NCI-H510A treated with DMSO at 0.1 percent for 48 hours (cell line): ENCODE results near the gene ATP6AP1.
"Not testable (repeated sequence)": the region's sequence is repeated elsewhere in the genome, so short reads cannot be mapped to it uniquely, and the experiment has no call there.

Source experiments
- DNase-seq: peaks from one replicate; lab custom pipeline; 2025; lab: John Stamatoyannopoulos, UW

ATP6AP1 gene

GRCh38 chrX:154399527-154400368 lies 28.7 kb upstream of the ATP6AP1 start:
- DNase-seq, result no peak

- not testable (repeated sequence) for DNase-seq
Observed at GRCh38 chrX:154400369-154400817, 28.1 kb upstream of the ATP6AP1 start.

DNA sequence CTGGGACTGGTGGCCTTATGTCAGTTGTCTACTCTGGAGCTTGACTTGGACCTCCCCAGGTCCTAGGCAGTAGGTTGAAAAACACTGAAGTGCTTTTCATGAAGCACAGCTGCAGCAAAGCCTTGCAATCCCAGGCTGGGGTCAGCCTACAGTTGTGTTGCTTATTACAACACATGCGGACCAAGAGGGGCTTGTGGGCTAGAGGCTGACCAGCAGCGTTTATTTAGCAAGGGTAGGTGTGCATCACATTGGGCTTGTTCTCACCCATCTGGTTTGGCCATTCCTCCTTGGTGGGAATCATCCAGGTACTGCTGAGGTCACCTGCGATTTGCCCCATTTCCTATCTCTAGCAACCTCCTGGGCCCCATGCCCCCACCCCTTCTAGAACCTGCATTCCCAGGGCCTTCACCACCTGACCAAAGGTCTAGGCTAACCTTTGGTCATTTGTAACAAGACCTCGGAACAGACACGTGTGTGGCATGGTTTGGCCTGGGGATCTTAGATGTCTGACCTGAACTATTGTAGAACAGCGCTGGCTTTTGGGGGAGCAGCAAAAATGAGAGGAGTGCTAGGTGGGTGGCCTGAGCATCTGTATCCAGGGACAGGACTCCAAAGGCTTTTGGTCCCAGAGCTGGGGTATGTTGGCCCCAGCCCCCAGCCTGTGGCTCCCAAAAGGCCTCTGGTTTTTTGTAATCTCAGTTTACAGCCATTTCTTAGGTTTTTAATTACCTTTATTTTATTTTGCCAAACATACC lies 27.3 kb upstream of the ATP6AP1 start:
- no peak for DNase-seq

DNA sequence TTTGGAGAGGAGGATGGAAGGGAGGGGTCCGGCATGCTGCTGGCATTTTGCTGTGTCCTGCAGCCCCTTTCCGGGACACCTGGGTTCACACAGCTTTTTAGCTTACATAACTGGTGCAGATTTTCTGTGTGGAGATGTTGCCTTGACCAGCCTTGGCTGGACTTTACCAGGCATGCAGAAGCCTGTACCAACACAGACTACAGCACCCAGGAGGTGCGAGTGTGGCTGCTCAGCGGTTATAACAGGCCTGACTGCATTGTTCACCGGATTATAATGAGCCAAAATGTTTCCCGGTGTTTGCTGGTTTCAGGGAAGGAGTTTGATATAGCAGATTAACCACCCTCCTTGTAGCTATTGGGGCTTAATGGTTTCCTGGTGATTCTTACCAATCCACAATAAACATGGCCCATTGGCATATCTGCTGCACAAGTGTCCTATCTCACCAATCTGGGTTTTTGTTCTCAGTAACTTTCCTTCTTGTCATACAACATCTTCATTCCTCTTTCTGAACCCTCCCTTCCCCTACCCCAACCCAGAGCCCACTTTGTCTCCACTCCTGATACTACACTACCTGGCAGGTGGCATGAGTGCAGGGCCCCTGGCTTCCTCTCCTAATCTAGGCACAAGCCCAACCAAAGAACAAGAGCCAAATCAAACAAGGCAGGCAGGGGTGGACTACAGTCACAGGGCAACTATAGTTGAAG lies 26.4 kb upstream of the ATP6AP1 start:
- no peak for DNase-seq

GRCh38 chrX:154402622-154403127 lies 25.8 kb upstream of the ATP6AP1 start:
- no peak for DNase-seq

DNA sequence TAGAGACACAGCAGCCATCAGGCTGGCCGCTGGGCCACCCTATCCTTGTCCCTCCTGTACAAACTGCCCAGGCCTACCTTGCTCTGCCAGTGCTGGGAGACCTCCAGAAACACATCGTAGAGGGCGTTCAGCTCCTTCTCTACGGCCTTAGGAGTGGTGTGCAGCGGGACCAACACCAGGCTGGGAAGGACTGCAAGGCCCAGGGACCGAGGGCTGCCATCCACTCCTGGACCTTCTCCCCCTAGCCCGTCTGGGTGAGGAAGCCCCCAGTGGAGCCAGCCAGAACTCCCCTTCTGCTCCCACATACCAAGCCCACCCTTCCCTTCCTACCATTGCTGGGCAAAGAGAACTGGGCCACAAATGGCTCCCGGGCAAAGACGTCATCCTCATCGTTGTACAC lies 25.3 kb upstream of the ATP6AP1 start:
- no peak for DNase-seq

- no peak for DNase-seq
Observed at GRCh38 chrX:154403858-154404257, 24.6 kb upstream of the ATP6AP1 start.

- no peak for DNase-seq
Observed at GRCh38 chrX:154404625-154405192, 23.8 kb upstream of the ATP6AP1 start.

- DNase-seq, result no peak
Observed at GRCh38 chrX:154408659-154409221, 19.7 kb upstream of the ATP6AP1 start.

DNA sequence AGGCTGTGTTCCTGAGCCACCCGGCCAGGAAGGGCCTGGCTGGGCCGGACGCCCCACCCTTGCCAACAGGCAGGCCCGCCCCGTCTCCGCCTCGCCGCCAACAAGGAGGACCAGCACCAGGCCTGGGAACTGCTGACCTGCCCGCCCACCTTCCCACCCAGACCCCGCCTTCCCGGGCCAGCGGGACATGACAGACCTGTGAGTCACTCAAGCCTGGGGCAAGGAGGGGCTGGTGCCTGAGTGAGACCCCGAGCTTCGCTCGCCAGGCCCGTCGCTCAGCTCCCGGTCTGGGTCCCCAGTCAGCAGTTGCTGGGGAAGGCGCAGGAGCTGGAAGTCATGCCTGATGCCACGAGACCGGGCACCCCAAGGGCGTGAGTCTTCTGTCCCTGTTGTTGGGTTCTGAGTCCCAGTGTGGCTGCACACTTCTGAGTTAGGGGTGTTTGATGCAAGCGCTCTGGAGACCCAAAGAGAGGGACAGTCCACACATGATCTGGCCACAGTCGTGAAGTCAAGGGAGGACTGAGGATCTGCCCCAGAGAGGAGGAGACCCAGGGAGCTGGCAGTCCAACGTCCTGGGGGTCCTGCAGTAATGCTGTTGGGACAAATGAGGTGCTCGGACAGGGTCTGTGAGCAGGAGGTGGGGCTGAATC lies 19.1 kb upstream of the ATP6AP1 start, which contains the start of gene DNASE1L1:
Gene DNASE1L1 (minus strand): TSS at position 33 of the 650 bp plus-strand sequence. CDS start 3,686 bp downstream, outside the sequence.
- no peak for DNase-seq

- DNase-seq, result peak; percentile 35
Observed at GRCh38 chrX:154411981-154412340, 16.5 kb upstream of the ATP6AP1 start.

DNA sequence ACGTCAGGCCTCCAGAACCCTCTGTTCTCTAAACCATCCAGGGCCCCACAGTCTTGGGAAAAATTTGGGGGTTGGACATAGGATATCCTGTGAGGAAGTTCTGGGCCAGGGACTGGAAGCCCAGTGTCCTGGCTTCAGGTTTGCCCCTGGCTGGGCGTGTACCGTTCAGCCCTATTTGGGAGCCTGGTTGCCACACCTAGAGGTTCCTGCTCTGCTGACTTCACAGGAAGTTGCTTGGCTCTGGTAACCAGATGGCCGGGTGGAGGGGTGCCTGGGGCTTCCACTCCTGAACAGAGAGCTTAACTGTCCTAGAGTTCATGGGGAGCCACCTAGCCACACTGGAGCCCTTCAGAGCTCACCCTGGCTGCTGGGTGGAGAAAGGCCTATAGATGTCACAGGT lies 16.0 kb upstream of the ATP6AP1 start:
- no peak for DNase-seq

DNA sequence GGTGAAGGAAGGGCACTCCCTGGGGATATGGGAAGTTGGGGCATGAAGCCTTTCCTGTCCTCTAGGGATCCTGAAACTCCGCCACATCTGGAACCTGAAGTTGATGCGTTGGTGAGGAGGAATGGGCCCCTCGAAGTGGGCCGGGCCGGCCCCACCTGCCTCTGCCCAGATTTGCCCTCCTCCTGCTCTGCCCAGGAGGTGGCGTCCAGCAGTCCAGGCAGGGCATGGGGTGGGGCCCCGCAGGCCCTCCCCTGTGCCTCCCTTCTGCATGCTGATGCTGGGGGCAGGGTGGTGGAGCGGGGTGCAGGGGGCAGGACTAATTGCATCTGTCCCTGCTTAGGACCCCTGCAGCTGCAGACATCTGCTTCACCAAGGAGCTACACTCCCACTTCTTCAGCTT lies 15.3 kb upstream of the ATP6AP1 start:
- no peak for DNase-seq

GRCh38 chrX:154417157-154417556 lies 11.3 kb upstream of the ATP6AP1 start:
- no peak for DNase-seq

- DNase-seq, result no peak
Observed at GRCh38 chrX:154419189-154419588, 9.3 kb upstream of the ATP6AP1 start.

- no peak for DNase-seq
Observed at GRCh38 chrX:154419688-154420401, 8.6 kb upstream of the ATP6AP1 start.

DNA sequence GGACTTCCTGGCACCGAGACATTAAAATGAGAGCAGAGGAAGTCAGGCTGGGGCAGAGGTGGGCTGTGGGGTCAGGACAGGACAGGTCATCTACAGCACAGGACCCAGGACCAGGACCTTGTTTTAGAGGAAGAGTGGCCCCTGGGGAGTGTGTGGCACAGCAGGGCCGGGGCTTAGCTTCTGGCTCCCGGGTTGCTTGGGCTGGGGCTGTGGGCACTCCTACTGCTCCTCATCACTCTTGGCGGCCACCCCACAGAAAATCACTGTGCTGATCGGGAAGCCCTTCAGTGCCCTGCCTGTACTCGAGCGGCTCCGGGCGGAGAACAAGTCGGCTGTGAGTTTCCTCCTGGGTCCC lies 8.1 kb upstream of the ATP6AP1 start:
- no peak for DNase-seq

DNA sequence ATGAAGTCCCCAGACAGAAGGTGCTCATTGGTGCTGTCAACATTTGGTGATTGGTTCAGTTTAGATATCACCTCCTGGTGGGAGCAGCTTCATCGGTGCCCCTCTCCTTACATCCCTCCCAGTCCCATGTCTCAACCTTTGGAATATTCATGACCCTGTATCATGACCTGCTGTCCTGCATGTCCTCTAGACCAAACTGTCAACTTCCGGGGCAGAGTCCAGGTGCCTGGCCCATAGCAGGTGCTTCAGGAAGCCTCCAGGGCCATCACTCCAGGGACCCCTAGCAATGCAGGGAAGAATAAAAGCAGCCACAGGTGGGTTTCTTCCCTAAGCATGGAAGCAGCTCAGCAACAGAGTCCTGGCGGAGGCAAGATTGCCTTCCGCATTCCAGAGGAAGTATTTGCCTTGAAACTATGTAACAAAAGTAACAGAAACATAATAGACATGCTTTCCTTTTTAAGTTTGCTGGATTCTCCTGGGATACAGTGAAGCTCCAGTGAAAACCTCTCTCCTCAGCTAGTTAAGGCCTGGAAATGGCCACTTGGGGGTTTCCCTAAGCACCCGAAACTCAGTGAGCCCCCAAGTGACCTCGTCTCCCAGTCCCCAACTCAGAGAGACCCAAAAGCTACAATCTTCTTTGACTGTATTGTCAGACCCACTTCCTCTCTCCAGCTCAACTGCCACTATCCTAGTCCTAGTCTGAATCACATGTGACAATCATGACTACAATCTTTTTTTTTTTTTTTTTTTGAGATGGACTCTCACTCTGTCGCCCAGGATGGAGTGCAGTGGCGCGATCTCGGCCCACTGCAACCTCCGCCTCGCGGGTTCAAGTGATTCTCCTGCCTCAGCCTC lies 1.3 kb upstream of the ATP6AP1 start:
- no peak for DNase-seq

DNA sequence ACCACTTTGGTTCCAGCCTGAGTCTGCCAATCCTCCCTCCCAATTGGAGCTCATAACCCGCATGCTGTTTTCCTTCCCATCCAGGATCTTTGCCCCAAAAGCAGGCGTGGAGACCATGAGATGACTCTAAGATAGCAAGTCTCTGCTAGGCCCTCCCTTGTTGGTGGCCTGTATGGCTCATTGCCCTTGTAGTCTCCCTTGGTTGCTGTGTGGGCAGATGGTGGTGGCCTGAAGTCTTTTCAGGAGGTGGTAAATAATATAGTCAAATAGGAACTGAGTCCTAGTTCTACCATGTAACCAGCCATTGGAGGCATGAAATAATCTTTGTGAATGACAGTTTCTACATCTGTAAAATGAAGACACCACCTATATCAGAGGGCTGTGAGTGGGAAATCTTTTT lies 1.2 kb downstream of the ATP6AP1 start:
- DNase-seq, result no peak

- no peak for DNase-seq
Observed at GRCh38 chrX:154430479-154430878, 2.0 kb downstream of the ATP6AP1 start.
